8988T (cell line): Measurements from ENCODE around the gene XPC.
A peak's percentile ranks its signal among the peaks of the same experiment; 100 is the strongest.

ENCODE experiments used
- DNase-seq: peaks from one replicate; pipeline ENCODE4 v3.0.0; 2011

Gene XPC

DNA sequence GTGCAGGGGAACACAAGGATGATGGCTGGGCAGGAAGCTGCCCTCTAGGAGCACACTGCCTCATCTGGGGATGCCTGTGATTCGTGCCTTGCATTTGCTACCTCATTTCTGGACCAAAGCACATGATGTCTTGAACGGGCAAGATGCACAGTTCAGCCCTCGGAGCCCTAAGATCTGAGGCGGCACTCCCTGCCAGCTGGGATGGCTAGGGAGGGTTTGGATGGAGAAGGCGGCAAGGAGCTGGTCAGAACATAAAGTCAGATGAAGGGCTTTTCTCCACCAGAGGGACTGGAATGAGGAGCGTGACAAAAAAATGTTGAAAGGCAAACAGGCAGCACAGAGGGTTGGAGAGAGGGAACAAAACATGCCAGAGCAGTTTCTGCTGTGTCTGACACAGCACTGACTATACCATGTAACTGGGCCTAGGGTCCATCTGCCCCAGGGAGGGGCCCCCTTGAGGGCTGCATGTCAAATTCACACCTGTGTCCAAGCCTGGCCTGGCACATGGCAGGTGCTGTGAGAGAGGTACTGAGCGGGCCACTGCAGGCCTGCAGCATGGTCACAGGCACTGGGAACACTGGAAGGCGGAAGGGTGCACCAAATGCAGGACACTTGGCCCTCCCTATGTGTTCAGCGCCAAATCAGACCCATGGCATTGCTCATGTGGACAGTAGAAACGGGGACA, 31.9 kb downstream of the XPC start:
- DNase-seq: no peak

DNA sequence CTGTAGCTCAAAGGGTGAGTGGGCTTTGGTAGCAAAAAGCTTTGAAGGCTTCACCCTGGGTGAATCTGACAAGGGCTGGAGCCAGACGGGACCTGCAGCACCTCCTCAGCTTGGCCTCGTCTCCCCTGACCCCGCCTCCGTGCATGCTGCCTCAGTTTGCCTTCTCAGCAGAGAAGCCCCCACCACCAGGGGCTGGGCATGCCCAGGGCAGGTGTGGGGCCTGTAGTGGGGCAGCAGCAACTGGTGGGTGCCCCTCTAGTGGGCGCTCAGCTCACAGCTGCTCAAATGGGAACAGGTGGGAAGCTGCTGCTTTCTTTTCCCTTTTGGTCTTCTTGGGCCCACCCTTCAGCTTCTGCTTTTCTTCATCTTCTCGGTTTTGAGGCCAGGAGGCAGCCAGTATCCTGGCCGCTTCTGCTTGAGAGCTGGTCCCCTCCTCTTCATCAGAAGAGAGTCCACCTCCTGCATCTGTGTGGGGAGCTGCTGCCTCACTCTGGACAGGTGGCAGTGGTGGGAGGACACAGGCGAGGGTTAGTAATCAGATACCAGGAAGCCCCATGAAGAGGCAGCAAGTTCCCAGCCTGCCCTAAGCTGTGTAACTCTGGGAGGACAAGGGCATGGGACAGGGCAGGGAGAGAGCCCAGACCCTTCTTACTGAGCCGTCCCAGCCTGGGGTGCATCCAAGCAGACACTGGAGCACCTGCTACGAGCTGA, 32.6 kb downstream of the XPC start:
- no peak for DNase-seq

DNA sequence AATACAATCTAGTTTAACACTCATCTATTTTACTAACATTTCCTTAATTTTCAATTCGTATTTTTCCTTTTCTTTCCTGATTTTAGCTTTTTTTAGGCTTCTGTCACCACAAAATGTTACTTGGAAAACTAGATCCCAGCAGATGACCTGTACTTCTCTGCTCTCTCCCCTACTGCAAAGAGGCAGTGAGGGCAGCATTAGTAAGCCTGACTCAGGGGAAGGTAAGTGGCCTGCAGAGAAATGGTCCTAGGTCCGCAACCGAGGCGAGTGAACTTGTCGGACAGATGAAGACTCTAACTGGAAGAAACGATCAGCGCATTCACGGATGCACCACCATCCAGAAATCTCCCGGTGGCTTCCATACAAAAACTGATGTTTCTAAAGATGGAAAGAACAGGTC, 33.2 kb downstream of the XPC start:
- no peak for DNase-seq

DNA sequence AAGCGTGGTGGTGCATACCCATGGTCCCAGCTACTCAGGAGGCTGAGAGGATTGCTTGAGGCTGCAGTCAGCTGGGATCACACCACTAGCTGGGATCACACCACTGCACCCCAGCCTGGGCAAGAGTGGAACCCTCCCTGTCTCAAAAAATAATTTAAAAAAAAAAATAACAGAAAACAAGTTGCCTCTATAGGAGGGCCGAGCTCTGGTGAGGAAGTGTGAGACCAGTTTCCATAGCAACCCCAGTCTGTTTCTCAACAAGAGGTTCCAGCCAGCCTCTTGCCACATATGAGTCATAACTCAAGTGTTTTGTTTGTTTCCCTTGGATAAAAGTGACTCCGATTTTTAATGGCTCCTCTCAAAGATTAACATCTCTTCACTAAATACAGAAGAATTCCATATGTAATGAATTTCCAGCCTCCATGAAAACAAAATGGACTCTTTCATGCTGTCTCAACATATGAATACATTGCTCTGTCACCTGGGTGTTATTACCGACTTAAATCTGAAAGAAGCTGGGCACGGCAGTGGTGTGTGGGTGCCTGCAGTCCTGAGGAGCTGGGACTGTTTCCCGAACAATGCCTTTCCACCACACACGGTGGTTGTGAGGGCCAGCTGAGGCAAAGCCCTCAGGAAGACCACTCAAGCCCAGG, 33.9 kb downstream of the XPC start:
- peak; percentile 85 for DNase-seq

DNA sequence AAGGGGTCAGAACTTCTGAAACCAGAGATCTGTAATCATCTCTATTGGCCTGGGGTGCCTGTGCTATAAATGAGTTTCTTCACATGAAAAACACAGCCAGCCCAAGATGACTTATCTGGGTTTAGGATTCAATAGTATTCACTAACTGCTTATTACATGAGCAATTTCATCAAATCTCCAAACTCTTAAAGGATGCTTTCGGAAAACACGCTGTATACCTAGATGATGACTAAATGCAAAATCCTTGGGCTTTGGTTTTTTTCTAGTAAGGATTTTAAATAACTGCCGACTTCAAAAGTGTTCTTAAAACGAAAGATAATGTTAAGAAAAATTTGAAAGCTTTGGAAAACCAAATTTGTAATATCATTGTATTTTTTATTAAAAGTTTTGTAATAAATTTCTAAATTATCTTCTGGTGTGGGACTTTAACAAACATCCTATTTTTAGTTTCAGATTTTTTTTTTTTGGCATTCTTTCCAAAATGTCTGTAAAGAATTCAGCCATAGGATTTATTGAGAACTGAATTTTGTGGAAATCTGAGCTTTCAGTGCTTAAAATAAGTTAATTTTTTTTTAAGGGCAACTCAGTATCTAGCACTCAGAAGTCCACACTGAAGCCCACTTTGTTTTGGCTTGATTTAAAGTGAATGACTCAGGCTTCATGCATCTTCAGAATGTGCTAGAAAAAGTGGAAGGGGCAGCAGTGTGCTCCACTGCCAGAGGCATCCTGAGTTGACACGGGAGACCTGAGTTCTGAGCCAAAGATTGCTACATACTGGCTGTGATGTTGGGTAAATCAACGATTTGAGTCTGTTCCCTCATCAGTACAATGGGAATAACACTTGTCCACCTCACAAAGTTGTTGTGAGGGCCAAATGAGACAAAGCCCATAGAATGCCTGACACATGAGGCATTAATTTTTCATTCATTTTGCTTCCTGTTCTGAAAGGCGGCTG, 34.9 kb downstream of the XPC start:
- peak; percentile 65 for DNase-seq

GRCh38 chr3:14142567-14143270, 35.7 kb downstream of the XPC start:
- no peak for DNase-seq

DNA sequence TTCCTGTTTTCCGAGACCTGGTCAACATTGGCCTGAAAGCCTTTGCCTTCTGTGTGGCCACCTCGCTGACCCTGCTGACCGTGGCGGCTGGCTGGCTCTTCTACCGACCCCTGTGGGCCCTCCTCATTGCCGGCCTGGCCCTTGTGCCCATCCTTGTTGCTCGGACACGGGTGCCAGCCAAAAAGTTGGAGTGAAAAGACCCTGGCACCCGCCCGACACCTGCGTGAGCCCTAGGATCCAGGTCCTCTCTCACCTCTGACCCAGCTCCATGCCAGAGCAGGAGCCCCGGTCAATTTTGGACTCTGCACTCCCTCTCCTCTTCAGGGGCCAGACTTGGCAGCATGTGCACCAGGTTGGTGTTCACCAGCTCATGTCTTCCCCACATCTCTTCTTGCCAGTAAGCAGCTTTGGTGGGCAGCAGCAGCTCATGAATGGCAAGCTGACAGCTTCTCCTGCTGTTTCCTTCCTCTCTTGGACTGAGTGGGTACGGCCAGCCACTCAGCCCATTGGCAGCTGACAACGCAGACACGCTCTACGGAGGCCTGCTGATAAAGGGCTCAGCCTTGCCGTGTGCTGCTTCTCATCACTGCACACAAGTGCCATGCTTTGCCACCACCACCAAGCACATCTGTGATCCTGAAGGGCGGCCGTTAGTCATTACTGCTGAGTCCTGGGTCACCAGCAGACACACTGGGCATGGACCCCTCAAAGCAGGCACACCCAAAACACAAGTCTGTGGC, 36.6 kb downstream of the XPC start:
- DNase-seq: no peak

DNA sequence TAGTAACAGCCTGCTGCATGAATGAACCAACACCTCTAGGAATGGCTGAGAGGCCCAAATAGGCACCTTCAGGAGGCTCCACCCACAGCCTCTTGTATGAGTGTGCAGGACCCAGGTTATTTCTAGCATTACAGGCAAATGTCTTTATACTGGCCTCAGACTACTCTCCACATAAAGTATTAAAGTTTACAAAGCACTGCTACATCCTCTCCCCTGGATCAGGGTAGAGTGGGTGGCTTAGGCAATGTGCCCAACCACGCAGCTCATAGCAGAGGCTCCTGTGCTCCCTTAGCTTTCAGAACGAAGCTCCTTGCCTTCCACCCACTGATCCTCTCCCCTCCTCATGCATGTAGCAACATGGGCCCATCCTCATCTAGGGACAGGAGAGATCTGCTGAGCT, 37.3 kb downstream of the XPC start:
- peak; percentile 11 for DNase-seq

GRCh38 chr3:14140668-14141067, 37.7 kb downstream of the XPC start:
- DNase-seq: no peak

DNA sequence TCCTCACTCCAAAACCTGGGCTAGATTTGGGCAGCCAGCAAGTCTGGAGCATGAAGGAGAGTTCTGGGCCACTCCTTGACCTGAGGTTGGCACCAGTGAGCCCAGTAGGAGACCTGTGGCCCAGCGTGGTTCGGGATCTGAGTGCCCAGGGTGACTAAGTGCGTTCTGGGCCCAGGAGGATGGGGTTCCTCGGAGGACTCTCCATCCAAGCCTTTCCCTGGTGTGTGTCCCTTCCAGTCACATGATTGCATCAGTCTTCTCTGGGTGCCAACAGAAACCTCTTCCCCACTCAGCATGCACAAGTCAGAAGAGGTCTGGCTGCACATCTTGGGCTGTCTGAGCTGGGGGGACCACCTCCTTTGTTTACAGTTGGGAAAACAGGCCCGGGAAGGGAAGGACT, 38.6 kb downstream of the XPC start:
- peak; percentile 20 for DNase-seq

GRCh38 chr3:14138878-14139655, 39.3 kb downstream of the XPC start:
- peak; percentile 10 for DNase-seq

- DNase-seq: no peak
Observed at GRCh38 chr3:14138109-14138877, 40.1 kb downstream of the XPC start.

GRCh38 chr3:14137445-14137844, 41.0 kb downstream of the XPC start:
- no peak for DNase-seq

- no peak for DNase-seq
Observed at GRCh38 chr3:14137004-14137403, 41.4 kb downstream of the XPC start.

- no peak for DNase-seq
Observed at GRCh38 chr3:14135581-14135980, 42.8 kb downstream of the XPC start.

- DNase-seq: no peak
Observed at GRCh38 chr3:14134291-14134690, 44.1 kb downstream of the XPC start.

DNA sequence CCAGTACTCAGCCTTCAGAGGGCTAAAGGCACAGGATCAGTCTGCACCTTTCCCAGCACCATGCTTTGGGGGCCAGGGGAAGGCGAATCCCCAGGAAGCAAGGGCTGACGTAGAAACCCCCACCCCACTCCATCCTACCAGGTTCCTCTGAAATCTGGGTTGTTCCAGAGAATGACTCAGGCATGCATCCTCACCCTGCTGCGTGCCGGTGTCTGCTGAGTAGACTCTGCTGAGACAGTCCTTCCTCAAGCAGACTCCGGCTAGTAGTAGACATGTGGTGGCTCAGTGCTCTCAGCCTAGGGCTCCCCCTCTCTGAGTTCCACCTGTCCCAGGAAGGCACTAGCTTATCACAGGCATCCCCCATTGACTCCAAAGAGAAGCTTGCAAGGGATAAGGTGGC, 44.5 kb downstream of the XPC start:
- no peak for DNase-seq

DNA sequence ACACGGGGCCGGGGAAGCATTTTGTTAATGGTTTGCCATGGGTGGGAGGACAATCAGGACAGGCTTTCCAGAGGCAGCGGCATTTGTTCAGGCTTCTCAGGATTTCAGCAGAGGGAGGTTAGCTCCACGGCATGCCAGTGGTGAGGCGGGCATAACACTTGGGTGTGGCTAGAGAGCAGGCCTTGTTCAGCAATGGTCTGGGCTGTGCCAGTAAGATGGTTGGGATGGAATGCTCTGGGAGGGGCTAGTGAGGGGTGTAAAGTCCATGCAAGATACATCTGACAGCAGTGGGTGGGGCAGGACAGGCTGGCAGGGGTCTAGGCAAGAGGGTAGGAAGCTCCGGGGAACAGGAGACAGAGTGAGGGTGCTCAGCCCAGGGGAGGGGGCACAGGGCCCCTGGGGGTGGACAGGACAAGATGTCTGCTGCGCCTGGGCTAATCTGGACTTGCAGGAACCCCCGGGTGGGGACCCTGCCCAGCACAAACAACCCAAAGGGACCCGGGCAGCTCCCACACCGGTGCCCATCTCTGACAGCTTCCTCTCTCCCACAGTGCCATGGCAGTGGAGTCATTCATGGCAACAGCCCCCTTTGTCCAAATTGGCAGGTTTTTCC, 45.1 kb downstream of the XPC start:
- peak; percentile 8 for DNase-seq

- DNase-seq: peak; percentile 10
Observed at GRCh38 chr3:14132689-14133088, 45.7 kb downstream of the XPC start.

GRCh38 chr3:14132120-14132519, 46.3 kb downstream of the XPC start:
- DNase-seq: no peak
